OCI-LY3 (cell line): ENCODE measurements around the gene LIG1.
A peak's percentile ranks its signal among the peaks of the same experiment; 100 is the strongest.
"Not testable (repeated sequence)": the region's sequence is repeated elsewhere in the genome, so short reads cannot be mapped to it uniquely, and the experiment has no call there.

Experiments
- H2AFZ ChIP-seq: fragments of 200-600, 300-600 bp; shearing (Covaris generic); 2 replicates; pipeline ENCODE4 v1.6.0; 2014; ENCODE audit warnings: antibody characterized with exemption, low read depth, low read length
- H3K27ac ChIP-seq: fragments of 200-600, 300-600 bp; sonication (generic); 2 replicates; pipeline ENCODE4 v1.5.1; 2014; ENCODE audit warnings: mild to moderate bottlenecking, low read length, moderate library complexity, mixed read lengths
- H3K27me3 ChIP-seq: fragments of 200-600, 300-600 bp; sonication (generic); 2 replicates; pipeline ENCODE4 v1.6.1; 2014; ENCODE audit warnings: low read depth, low read length, mixed read lengths
- H3K36me3 ChIP-seq: fragments of 200-600, 300-600 bp; sonication (generic); replicated peaks from 2 replicates; pipeline ENCODE3; 2014; ENCODE audit warnings: low read depth, low read length, mixed read lengths
- H3K4me1 ChIP-seq: fragments of 300-600, 200-600 bp; sonication (generic); 2 replicates; pipeline ENCODE4 v1.6.1; 2014; ENCODE audit warnings: low read length, mixed read lengths
- H3K4me2 ChIP-seq: fragments of 200-600, 300-600 bp; sonication (generic); 2 replicates; pipeline ENCODE4 v1.6.1; 2014; ENCODE audit warnings: low read length, mixed read lengths
- H3K4me3 ChIP-seq: fragments of 300-600, 200-600 bp; sonication (generic); 2 replicates; pipeline ENCODE4 v1.5.1; 2014; ENCODE audit warnings: antibody characterized with exemption, mild to moderate bottlenecking, low read length, moderate library complexity
- H3K79me2 ChIP-seq: fragments of 300-600, 200-600 bp; shearing (Covaris generic); 2 replicates; pipeline ENCODE4 v1.6.1; 2014; ENCODE audit warnings: mild to moderate bottlenecking, low read length, mixed read lengths
- H3K9ac ChIP-seq: fragments of 300-600, 200-600 bp; shearing (Covaris generic); 2 replicates; pipeline ENCODE4 v1.6.0; 2014; ENCODE audit warnings: mild to moderate bottlenecking, low read length, moderate library complexity
- H3K9me3 ChIP-seq: fragments of 200-600, 300-600 bp; shearing (Covaris generic); 2 replicates; pipeline ENCODE4 v1.6.1; 2014; ENCODE audit warnings: low read length, mixed read lengths; ENCODE audit not compliant: insufficient read depth
- H4K20me1 ChIP-seq: fragments of 200-600, 300-600 bp; sonication (generic); 2 replicates; pipeline ENCODE4 v1.6.1; 2016; ENCODE audit warnings: low read length, mixed read lengths; ENCODE audit not compliant: insufficient read depth
- EZH2phosphoT487 ChIP-seq: fragments of 200-600 bp; shearing (Covaris generic); IDR thresholded peaks from 2 replicates; pipeline ENCODE4 v1.6.1; 2018; ENCODE audit warnings: antibody characterized with exemption, mixed run types, low read depth
- TF ChIP-seq, protein P1 (sequence below): fragments of 200-600, 300-600 bp; sonication (generic); IDR thresholded peaks from 2 replicates; pipeline ENCODE4 v1.5.1; 2014; ENCODE audit warnings: antibody characterized with exemption, low read length, low read depth

The LIG1 gene

DNA sequence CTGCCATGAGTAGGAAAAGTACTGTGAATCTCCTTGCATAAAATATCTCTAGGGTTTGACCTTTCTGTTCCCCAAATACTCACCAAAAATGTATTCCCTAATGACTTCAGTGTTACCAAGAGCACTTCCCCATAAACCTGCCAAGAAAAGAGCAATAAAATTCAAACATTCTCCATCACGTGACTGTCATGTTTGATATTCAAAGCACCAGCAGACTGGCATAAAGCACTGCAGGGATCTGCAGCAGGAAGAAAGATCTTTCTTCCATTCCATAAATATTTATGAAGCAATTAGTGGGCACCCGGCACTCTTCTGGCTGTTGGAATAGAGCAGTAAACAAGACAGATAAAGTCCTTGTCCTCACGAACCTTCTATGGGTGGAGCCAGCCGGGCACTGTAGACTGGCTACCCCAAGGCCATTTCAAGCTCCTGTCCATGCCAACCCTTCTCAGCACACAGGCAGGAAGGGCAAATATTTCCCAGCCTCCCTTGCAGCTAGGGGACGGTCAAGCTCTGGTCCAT lies 79.8 kb downstream of the LIG1 start:
- Histone ChIP-seq H3K4me1 (no peaks in the 10 kb centered on the region; the same call in 1 of the 2 replicates), H3K4me3 (no peak overlapping the region), H3K9me3 (no peaks in the 10 kb centered on the region), H3K36me3 (peaks cover 4% of the 10 kb centered on the region), H3K79me2 (no peaks in the 10 kb centered on the region), H3K4me2 (no peak overlapping the region), H4K20me1 (no peaks in the 10 kb centered on the region), H2AFZ (no peak overlapping the region), H3K27me3 (no peaks in the 10 kb centered on the region), H3K9ac (no peak overlapping the region), H3K27ac (no peak overlapping the region)
- TF ChIP-seq, protein P1, sequence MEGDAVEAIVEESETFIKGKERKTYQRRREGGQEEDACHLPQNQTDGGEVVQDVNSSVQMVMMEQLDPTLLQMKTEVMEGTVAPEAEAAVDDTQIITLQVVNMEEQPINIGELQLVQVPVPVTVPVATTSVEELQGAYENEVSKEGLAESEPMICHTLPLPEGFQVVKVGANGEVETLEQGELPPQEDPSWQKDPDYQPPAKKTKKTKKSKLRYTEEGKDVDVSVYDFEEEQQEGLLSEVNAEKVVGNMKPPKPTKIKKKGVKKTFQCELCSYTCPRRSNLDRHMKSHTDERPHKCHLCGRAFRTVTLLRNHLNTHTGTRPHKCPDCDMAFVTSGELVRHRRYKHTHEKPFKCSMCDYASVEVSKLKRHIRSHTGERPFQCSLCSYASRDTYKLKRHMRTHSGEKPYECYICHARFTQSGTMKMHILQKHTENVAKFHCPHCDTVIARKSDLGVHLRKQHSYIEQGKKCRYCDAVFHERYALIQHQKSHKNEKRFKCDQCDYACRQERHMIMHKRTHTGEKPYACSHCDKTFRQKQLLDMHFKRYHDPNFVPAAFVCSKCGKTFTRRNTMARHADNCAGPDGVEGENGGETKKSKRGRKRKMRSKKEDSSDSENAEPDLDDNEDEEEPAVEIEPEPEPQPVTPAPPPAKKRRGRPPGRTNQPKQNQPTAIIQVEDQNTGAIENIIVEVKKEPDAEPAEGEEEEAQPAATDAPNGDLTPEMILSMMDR: no peak
- no peak for TF ChIP-seq EZH2phosphoT487

DNA sequence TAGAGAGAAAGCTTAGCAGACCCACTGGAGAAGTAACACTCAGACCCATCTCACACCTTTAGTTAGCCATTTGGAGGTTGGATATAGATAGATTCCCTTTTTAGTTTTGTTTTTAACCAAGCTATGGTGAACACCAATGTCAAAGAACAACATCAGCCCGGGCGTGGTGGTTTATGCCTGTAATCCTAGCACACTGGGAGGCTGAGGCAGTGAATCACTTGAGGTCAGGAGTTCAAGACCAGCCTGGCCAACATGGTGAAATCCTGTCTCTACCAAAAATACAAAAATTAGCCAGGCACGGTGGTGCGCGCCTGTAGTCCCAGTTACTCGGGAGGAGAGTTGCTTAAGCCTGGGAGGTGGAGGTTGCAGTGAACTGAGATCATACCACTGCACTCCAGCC lies 81.2 kb downstream of the LIG1 start:
- H3K27me3 ChIP-seq, H3K4me1 ChIP-seq: not testable (repeated sequence)

DNA sequence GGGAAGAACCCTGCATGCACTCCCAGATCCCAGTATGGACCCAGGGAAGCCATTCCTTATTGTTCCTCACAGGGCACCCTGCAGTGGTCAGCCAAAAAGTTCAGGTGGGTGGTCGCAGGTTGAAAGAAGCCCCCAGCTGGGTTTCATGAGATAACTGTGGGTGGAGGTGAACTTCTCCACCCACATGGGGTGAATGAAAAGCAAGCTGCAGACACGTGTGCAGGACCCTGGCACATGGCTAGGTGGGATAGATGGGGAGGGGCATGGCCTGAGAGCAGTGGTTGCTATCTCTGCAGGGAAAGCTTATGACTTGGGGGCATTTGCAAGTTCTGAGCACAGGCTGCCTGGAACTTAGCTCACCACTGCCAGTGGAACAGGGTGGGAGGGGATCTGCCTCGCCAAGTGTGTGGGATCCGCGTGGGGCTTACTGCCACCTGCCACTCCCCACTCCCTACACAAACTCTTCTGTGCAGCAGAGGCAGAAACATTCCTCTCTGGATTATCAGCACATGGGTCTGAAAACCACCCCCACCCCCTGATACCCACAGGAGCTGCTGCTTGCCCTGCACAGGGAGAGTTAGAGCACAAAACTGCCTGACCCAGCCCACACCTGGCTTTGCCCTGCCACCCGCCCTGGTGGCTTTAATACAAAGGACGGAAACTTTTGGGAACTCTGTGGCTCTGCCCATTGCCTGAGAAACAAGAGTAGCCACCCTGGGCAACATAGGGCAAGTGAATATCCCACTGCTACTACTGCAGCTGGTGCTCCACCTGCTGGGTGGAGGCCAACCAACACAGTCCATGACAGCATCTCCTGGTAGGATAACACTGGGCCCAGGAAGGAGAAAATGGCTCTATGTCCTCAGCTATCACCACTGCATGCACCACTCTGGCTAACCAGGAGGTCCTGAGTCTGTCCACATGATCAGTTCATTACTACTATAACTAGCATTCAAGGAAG lies 84.0 kb downstream of the LIG1 start:
- no peaks in the 10 kb centered on the region; the same call in 1 of the 2 replicates for H3K4me1 ChIP-seq
- no peaks in the 10 kb centered on the region for H3K27me3 ChIP-seq
- H3K4me3 ChIP-seq: no peak overlapping the region
- H3K36me3 ChIP-seq: no peaks in the 10 kb centered on the region
- TF ChIP-seq EZH2phosphoT487: no peak
- TF ChIP-seq, protein P1: peak; percentile 55
- H3K4me2 ChIP-seq: peak overlapping the region; percentile 24
- H3K27ac ChIP-seq: no peak overlapping the region
- no peak overlapping the region for H2AFZ ChIP-seq
- no peaks in the 10 kb centered on the region for H3K79me2 ChIP-seq
- H3K9me3 ChIP-seq: no peaks in the 10 kb centered on the region
- no peak overlapping the region for H3K9ac ChIP-seq
- no peaks in the 10 kb centered on the region for H4K20me1 ChIP-seq

More for the DNA sequence above, 81.2 kb downstream of the LIG1 start:
- H3K9ac ChIP-seq, H3K4me3 ChIP-seq, H2AFZ ChIP-seq, H4K20me1 ChIP-seq, H3K4me2 ChIP-seq, H3K27ac ChIP-seq, H3K79me2 ChIP-seq, H3K9me3 ChIP-seq, H3K36me3 ChIP-seq: not testable (repeated sequence)

DNA sequence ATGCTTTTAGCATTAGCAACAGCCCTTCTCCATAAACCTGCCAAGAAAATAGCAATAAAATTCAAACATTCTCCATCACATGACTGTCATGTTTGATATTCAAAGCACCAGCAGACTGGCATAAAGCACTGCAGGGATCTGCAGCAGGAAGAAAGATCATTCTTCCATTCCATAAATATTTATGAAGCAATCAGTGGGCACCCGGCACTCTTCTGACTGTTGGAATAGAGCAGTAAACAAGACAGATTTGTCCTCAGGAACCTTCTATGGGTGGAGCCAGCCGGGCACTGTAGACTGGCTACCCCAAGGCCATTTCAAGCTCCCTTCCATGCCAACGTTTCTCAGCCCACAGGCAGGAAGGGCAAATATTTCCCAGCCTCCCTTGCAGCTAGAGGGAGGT lies 85.1 kb downstream of the LIG1 start:
- H3K4me3 ChIP-seq: no peak overlapping the region
- no peak overlapping the region for H3K4me2 ChIP-seq
- H3K9ac ChIP-seq: no peak overlapping the region
- H3K79me2 ChIP-seq: no peaks in the 10 kb centered on the region
- no peaks in the 10 kb centered on the region for H4K20me1 ChIP-seq
- no peaks in the 10 kb centered on the region; the same call in 1 of the 2 replicates for H3K4me1 ChIP-seq
- H3K36me3 ChIP-seq: no peaks in the 10 kb centered on the region
- H3K27me3 ChIP-seq: no peaks in the 10 kb centered on the region
- H3K9me3 ChIP-seq: no peaks in the 10 kb centered on the region
- TF ChIP-seq EZH2phosphoT487: no peak
- TF ChIP-seq, protein P1: no peak
- H2AFZ ChIP-seq: no peak overlapping the region
- no peak overlapping the region for H3K27ac ChIP-seq
